ENCODE results near the gene SQSTM1. TPM values are rescaled to one million over a fixed set of nuclear protein-coding genes. Genes with fewer than 3 reads are reported as not detected.

The SQSTM1 gene
- total RNA-seq, 1 experiment from 2014 or later, result 715 TPM

DNA sequence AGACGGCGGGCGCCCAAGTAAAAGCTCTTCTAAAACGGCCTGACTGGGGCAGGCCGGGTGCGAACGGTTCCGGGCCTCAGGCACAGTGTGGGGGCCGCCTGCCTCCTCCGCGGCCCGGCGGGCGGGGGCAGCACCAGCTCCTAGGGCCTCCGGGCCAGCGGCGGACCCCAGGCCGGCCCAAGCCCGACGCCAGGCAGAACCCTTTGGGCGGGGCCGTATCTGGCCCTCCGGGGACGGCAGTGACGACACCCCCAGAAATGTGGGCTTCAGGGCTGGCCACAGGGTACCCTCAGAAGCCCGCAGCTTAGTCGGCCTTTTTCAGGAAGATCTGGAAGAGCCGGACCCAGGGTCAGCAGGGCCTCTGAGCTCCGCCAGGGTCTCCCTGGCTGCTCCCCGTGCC lies 23.0 kb upstream of the SQSTM1 start:
- ChIA-PET POLR2A (ENCODE audit: unreplicated experiment) (interaction anchor here (0.5 to 0.6 kb wide), 2 partner anchors 77 to 1576 kb away, joined by 3 to 11 read pairs; no protein-coding TSS in a partner anchor), CTCF (interaction anchor here (0.6 kb wide), 1 partner anchor 13 kb away, joined by 3 read pairs; no protein-coding TSS in a partner anchor)
- no TSS peak for BruUV-seq (replicated peaks)
- intact Hi-C loops (cut with micrococcal nuclease; ENCODE audit: unreplicated experiment), result loop anchor here (5.0 kb wide), 2 partner anchors 40 to 175 kb away; partner anchors contain the start of gene HNRNPH1
- no peak overlapping the region for H3K4me3 ChIP-seq
- H3K36me3 ChIP-seq (ENCODE audit: low read depth), result no peaks in the 10 kb centered on the region; the same call in none of the 2 replicates
- no peak overlapping the region for H3K27ac ChIP-seq
- no peaks in the 10 kb centered on the region for H3K9me2 ChIP-seq (ENCODE audit: insufficient read depth)
- peaks cover 18% of the 10 kb centered on the region for H4K20me1 ChIP-seq (ENCODE audit: insufficient read depth)
- peaks cover 42% of the 10 kb centered on the region for H3F3A ChIP-seq (ENCODE audit: insufficient read depth, low read depth)
- no peaks in the 10 kb centered on the region for H3K9me3 ChIP-seq (ENCODE audit: insufficient read depth, low read depth)
- H3K27me3 ChIP-seq (ENCODE audit: insufficient read depth, low read depth), result no peaks in the 10 kb centered on the region
- no peak for DNase-seq
- no peak for TF ChIP-seq EZH2 (IDR thresholded peaks at IDR 0.05; ENCODE audit: low read depth)
- TF ChIP-seq, protein P1, sequence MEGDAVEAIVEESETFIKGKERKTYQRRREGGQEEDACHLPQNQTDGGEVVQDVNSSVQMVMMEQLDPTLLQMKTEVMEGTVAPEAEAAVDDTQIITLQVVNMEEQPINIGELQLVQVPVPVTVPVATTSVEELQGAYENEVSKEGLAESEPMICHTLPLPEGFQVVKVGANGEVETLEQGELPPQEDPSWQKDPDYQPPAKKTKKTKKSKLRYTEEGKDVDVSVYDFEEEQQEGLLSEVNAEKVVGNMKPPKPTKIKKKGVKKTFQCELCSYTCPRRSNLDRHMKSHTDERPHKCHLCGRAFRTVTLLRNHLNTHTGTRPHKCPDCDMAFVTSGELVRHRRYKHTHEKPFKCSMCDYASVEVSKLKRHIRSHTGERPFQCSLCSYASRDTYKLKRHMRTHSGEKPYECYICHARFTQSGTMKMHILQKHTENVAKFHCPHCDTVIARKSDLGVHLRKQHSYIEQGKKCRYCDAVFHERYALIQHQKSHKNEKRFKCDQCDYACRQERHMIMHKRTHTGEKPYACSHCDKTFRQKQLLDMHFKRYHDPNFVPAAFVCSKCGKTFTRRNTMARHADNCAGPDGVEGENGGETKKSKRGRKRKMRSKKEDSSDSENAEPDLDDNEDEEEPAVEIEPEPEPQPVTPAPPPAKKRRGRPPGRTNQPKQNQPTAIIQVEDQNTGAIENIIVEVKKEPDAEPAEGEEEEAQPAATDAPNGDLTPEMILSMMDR (conservative IDR thresholded peaks at IDR 0.05), result no peak
- no peak overlapping the region for H3K4me2 ChIP-seq
- no peak overlapping the region for H2AFZ ChIP-seq
- peaks cover 19% of the 10 kb centered on the region; the same call in 1 of the 2 replicates for H3K79me2 ChIP-seq (ENCODE audit: low read depth)
- peaks cover 21% of the 10 kb centered on the region for H3K4me1 ChIP-seq (replicated peaks; ENCODE audit: insufficient read depth)

DNA sequence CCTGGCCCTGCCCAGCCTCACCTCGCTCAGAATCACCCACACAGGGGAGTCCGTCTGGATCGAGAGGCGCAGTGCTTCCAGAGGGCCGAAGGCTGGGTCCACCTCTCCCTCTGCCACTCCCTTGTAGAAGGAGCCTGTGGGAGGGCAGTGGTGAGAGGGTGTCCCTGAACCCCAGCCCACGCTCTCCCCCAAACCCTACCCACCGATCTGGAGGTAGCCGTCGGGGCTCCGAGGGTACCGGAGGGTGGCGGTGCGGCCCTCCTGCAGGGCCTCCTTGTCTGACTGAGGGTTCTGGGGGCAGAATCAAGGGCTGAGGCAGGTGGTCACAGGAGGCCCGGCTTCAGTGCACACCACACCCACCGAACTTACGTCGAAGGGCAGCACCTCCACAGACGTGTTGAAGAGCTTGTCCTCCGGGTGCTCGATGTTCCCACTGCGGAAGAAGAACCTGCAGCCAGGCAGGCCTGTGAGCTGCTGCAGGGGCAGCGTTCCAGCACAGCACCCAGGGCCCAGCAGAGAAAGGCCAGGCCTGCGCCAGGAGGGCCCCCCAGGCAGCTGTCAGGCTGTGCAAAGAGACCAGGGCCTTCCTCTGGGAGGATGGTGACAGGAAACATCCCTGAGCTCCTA lies 22.4 kb upstream of the SQSTM1 start:
- Histone ChIP-seq H3K36me3 (ENCODE audit: low read depth) (no peaks in the 10 kb centered on the region; the same call in none of the 2 replicates), H3K79me2 (ENCODE audit: low read depth) (peaks cover 25% of the 10 kb centered on the region), H3F3A (ENCODE audit: insufficient read depth, low read depth) (peaks cover 47% of the 10 kb centered on the region), H3K27me3 (ENCODE audit: insufficient read depth, low read depth) (no peaks in the 10 kb centered on the region), H4K20me1 (ENCODE audit: insufficient read depth) (peaks cover 23% of the 10 kb centered on the region), H3K4me3 (no peak overlapping the region), H3K9me2 (ENCODE audit: insufficient read depth) (no peaks in the 10 kb centered on the region), H3K27ac (no peak overlapping the region), H3K9me3 (ENCODE audit: insufficient read depth, low read depth) (no peaks in the 10 kb centered on the region), H3K4me2 (no peak overlapping the region), H2AFZ (no peak overlapping the region), H3K4me1 (replicated peaks; ENCODE audit: insufficient read depth) (peaks cover 26% of the 10 kb centered on the region)
- CTCF ChIA-PET, result interaction anchor here (0.6 kb wide), 1 partner anchor 13 kb away, joined by 3 read pairs; no protein-coding TSS in a partner anchor
- TF ChIP-seq EZH2 (IDR thresholded peaks at IDR 0.05; ENCODE audit: low read depth), result no peak
- TF ChIP-seq, protein P1 (conservative IDR thresholded peaks at IDR 0.05), result no peak
- POLR2A ChIA-PET (ENCODE audit: unreplicated experiment), result no interaction called here
- intact Hi-C loops (cut with micrococcal nuclease; ENCODE audit: unreplicated experiment), result loop anchor here (5.0 kb wide), 2 partner anchors 39 to 176 kb away; partner anchors contain the start of gene HNRNPH1
- DNase-seq, result no peak
- no TSS peak for BruUV-seq (replicated peaks)

DNA sequence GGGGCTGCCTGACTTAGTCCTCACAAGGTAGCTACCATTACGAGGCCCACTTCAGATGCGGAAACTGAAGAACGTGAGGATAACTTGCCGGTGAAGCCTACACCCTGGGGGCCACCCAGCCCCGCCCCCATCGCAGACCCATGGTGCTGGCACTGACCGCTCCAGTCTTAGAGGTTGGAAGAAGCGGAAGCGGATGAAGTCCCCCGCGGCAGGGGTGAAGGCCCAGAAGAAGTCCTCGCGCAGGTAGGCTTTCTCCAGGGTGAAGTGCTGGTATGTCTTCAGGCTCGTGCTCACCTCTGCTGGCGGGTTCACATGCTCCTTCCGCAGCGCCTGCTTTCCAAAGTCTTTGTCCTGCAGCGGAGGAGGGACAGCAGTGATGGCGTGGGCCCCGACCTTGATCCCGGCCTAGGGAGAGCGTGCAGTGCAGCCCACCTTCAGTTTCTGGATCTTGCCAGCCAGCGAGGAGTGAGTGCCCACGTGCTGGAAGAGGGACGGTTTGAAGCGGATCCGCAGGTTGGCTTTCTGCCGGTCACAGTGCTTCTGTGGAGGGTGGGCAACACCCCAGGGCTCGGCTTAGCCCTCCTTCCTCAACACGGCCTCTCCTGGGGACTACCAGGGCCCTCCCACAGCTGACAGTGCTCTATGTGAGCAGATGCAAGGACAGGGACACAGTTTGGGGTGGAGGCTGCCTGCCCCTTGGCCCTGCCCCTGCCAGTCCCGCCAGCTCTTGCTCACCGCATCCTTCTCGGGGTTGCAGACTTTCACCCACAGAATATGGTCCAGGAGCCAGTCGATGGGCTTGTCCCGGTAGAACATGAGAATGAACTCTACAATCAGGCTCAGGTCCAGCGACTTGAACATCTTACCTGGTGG lies 21.7 kb upstream of the SQSTM1 start:
- peaks cover 25% of the 10 kb centered on the region for H3K79me2 ChIP-seq (ENCODE audit: low read depth)
- H3K27me3 ChIP-seq (ENCODE audit: insufficient read depth, low read depth), result no peaks in the 10 kb centered on the region
- H3K27ac ChIP-seq, result no peak overlapping the region
- H3K9me3 ChIP-seq (ENCODE audit: insufficient read depth, low read depth), result no peaks in the 10 kb centered on the region
- no TSS peak for BruUV-seq (replicated peaks)
- H3K36me3 ChIP-seq (ENCODE audit: low read depth), result no peaks in the 10 kb centered on the region; the same call in none of the 2 replicates
- intact Hi-C loops (cut with micrococcal nuclease; ENCODE audit: unreplicated experiment), result loop anchor here (5.0 kb wide), 2 partner anchors 38 to 177 kb away; partner anchors contain the start of gene HNRNPH1
- TF ChIP-seq EZH2 (IDR thresholded peaks at IDR 0.05; ENCODE audit: low read depth), result no peak
- TF ChIP-seq, protein P1 (conservative IDR thresholded peaks at IDR 0.05), result no peak
- peaks cover 48% of the 10 kb centered on the region for H3F3A ChIP-seq (ENCODE audit: insufficient read depth, low read depth)
- H4K20me1 ChIP-seq (ENCODE audit: insufficient read depth), result peaks cover 29% of the 10 kb centered on the region
- no peak for DNase-seq
- no peak overlapping the region for H3K4me3 ChIP-seq
- no peaks in the 10 kb centered on the region for H3K9me2 ChIP-seq (ENCODE audit: insufficient read depth)
- POLR2A ChIA-PET (ENCODE audit: unreplicated experiment), result no interaction called here
- no peak overlapping the region for H3K4me2 ChIP-seq
- CTCF ChIA-PET, result no interaction called here
- H3K4me1 ChIP-seq (replicated peaks; ENCODE audit: insufficient read depth), result peaks cover 34% of the 10 kb centered on the region
- no peak overlapping the region for H2AFZ ChIP-seq

All from PC-9 (cell line).